Hippocampal formation (tissue), 2 donors: Measurements from ENCODE around the gene MRPL23.

ENCODE experiments used
- DNase-seq, 2 donors: peaks; one replicate each; lab custom pipeline; 2025; lab: John Stamatoyannopoulos, UW

The MRPL23 gene

DNA sequence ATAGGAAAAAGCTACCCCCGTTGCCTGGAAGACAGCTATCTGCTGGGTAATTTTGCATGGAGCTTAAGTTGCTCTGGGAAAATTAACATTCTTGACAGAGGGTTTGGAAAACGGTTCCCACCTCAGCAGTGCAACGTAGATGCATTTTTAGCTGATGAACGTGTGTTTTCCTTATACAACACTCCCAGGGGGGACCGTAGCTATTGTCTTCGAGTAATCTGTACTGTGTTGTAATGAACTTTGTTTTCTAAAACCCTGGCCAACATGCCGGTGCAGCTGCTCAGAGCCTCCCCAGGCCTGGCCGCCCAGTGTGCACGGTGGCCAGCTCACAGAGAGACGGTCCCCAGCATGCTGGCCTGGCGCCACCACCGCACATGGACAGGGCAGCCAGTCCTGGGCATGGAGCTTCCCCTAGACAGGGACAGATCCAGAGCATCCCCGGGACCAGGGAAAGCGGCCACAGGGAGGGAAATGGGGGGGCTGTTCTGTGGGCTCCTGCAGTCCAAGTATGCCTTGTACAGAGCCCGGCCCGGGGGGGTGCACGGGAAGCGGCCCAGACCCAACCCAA lies 25.5 kb upstream of the MRPL23 start:
- DNase-seq: no peak

DNA sequence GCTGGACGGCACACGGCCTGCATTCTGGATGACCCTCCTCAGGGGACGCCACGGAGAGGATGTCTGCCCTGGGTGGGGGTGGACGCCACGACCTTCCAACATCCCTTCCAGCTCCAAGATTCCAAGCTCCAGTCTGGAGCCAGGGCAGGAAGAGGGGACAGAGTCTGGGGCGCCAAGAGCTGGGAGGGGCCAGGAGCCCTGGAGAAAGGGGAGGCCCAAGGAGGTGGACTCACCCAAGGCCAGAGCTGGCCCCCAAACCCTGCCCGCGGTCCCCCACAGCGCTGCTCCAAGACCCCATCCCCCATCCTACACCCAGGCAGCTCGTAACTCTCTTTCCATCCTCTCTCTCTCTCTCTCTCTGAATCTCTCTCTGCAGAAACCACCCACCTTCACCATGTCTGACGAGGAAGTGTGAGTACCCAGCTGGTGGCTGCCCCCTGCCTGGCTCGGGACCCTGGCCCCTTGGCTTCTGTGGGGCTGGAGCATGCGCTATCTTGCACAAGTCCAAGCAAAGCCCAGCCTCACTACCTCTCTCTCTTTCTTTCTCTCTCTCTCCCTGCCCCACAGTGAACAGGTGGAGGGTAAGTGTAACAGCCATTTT lies 24.6 kb upstream of the MRPL23 start:
- no peak for DNase-seq

DNA sequence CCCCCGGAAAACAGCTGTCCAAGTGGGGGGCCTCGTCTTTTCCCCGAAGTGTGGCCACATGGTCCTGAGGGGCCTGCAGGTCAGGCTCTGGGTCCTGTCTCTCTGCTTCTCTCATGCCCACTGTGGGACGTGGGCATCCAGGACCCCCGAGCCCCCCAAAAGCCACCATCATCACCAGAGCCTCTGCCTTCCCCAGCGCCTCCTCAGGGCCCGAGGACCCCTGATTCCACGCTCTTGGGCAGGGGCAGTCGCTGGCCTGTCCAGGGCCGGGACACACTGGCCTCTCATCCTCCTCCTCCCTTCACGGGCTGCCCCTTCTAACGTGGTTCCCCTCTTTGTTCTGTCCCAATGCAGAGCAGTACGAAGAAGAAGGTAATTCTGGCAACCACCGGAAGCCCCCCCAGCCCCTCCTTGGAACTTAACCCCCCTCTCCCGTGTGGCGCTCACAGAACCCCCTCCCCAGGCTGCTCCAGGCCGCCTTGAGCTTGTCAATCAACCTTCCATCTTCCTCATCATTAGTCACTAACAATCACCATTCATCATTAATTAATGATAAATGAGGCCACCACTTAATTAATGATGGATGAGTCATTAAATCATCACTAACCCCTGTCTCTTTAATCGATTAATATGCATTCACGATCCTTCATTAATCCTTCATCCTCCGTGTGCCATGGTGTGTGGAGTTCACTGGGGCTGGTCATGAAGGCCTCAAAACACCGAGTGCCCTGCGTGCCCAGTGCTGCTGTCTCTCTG lies 23.8 kb upstream of the MRPL23 start:
- DNase-seq: no peak

DNA sequence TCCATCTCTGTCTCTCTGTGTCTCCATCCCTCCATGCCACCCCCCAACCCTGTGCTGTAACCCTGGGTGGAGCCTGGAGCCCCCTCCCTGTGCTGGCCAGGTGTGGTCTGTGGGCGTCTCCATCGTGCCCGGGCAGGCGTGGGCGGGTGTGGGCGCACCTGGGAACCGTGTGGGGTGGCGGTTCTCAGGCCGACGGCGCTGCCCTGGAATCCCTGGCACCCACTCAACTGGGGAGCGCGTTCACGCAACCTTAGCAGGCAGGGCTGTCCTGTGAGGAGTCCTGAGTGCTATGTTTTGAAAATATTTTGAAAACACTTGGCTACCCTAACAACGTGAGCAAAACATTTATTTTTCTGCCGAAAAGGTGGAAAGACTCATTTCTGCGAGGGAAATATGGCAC lies 23.0 kb upstream of the MRPL23 start:
- DNase-seq: no peak

DNA sequence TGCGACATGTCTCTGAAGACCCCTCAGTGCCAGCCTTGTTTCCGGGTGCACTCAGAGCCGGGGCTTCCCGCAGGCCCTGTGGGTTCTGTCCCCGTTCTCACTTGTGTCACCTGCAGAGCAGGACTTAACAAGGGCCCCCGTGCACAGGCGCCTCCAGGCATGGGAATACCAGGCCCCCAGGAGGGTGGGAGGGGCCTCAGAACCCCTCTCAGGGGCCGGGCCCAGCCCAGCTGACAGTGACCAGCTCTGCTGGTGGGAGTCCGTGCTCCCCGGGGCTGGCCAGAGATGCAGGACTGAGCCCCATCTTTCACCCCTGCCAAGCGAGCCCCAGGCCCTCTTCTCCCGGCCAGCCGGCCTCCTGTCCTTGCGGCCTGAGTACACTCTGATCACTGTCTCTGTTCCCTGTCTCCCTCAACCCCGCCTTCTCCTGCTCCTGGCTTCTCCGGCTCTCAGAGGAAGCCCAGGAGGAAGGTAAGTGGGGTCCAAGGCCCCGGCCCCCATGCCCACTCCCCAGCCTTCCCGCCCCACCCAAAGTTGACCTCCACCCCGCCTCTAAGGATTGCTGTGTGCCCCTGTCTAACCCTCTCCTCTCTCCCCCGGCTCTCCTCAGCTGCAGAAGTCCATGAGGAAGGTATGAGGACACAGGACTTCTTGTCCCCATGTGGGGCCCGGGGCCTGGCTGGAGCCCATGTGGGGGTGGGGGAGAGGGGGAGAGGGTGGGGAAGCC lies 22.3 kb upstream of the MRPL23 start:
- DNase-seq: no peak

DNA sequence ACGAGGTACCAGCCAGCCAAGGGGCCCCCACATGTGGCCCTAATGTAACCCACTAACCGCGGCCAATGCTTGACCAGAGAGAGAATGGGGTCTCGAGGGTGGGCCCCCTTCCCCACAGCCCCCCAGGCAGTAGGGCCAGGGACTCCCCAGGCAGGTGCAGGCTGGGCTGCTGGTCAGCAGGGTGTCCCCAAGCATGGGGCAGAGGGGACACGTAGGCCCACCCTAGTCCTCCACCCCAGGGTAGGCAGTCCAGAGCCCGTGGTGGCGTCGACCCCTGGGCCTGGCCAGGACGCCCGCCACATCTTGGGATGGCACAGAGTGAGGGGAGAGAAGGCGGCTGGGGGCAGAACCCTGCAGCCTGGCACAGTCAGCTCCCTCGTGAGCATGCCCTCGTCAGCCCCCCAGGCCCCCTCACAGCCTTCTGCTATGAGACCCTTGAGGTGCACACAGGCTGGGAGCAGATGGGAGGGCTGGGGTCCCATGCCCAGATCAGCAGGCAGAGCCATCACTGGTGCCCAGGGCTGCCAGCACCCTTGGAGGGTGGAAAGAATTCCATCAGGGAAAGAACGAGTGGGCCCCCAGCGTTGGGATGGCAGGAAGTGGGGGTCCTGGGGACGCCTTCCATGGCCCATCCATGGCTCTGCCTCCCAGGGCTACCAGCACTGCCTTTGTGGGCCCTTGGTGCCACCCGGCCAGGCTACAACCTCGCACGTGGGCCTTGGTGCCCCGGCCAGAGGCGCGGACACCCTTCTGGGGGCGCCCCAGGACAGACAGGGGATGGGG lies 21.6 kb upstream of the MRPL23 start:
- no peak for DNase-seq

DNA sequence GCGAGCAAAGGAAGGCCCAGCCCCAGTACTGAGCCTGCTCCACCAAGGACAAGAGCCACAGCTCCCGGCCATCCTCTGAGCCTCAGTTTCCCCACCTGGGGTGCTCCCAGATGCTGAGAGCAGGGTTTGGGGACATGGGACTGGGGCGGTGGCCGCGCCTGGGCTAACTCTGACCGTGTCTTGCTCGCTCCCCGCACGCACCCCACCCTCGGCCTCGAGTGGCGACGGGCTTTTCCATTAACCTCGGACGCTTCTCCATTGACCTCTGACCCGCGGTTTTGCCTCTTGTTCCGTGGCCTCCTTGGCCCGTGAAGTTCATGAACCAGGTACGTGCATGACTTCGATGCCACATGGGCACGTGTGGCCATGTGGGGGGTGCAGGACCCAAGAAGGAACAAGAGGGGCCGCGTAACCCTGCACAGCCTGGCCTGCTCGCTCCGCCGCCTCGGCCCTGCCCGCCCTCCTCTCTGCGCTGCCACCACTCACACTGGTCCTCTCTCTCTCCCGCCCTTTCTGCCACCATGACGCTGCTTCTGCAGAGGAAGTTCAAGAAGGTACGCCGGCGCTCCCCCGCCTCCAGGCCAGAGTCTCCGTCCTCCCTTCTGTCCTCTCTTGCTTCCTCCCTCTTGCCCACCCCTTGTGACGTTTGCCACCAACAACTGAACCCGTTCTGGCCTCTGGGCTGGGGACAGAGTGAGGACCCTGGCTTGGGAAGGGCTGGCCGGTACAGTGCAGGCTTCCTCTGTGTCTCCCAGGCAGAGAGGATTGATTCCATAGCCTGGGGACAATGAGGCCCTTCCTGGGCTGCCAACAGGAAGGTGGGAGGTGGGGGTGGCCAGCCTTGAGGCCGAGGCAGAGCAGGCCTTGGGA lies 20.7 kb upstream of the MRPL23 start:
- no peak for DNase-seq

DNA sequence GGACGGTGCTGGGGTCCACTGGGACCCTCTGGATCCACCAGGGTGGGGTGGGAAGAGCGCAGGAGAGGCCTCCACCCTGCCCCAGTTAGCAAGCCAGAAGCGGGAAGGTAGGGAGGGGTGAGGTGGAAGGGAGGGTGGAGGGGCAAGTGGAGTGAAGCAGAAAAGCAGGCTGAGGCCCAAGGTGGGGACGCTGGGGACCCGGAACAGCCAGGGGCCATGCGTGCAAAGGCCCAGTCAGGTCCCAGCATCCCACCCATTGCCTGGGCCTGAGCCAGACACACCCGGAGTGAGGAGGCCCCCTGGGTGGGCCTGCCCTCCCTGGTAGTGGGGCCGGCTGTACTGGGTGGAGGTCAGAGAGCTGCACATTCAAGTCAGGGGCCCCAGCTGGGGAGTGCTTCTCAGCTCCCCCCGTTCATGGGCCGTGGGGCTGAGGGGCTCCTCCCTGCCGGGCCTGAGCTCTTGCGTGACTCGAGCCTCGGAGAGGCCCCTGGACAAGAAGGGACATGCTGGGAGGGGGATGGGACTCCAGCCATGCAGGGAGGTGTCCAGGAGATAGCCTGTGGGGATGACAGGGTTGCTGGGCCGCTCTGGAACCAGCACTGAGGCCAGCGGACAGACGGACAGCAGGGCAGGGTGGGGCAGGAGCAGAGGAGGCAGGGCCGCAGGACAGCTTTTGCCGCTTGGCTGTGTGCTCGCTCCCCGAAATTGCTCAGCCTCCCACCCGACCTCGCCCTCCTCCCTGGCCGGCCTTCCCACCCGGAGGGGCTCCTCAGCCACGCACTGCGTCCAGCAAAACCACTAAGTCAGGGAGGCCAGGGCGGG lies 19.9 kb upstream of the MRPL23 start:
- no peak for DNase-seq

DNA sequence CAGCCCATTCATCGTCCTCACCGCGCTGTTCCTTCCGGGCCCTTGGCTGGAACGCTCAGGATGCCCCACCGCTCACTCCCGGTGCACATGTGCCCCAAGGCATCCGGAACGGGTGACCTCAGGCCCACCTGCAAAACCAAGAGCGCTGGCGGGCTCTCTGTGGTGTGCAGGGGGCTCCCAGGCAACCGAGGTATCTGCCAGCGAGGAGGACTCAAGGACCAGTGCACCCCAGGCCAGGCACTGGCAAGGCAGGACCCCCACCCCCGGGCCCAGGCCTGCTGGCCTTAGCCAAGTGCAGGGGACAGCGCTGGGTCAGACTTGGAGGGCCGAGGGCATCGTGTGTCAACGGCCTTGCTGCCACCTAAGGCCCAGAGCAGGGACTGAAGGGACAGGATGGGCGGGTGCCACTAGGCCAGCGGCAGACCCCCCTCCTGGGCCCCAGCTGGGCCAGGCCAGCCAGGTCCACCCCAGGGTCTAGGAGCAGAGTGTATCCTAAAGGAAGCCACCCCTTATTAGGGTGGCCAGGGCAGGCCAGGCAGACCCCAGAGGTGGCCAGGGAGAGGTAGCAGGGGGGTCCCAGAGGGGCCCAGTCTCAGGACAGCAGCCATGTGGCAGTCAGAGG lies 19.2 kb upstream of the MRPL23 start:
- DNase-seq: no peak

DNA sequence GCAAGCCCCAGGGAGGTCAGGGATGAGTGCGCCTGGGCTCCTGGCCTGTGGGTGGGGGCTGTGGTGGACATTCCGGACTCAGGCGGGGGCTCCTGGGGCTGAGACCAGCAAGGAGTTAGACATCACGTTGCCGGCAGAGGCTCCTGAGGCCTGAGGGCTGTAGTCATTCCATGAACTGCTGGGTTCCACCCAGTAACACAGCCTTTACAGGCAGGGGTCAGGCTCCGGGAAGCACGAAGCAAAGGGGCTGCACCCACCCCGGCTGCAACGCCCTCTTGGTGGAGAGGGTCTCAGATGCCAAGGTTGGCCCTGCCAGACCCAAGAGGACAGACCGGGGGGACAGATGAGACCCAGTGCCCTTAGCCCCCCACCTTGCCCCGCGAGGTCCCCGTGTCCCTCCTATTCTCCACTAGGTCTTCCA lies 18.7 kb upstream of the MRPL23 start:
- no peak for DNase-seq

DNA sequence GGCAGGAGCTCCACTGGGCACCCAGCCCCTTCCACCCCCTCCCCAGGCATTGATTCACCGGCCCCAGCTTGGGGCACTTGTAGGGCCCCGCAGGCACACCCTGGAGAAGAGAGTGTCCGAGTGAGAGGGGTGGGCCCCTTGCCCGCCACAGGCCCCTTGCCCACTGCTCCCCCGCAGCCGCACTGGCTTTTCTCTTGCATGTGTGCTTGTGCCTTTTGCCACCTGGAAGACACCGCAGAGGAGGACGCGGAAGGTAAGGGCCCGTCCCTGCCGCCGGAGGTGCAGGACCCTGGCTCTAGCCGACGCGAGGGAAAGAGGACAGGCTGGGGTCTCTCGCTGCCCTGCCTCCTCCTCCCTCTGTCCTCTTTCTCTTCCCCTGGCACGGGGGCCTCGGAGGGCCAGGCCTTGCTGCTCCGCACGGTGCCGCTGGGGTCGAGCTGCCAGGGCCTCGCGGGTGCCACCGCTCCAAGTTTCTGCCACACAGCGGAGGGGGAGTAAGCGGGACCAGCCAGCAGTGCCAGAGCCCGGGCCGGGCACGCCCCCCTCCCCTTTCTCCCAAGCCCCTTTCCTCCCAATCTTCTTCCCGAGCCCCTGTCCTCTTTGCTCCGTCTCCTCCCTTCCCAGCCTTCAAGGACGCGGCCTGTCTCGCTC lies 18.1 kb upstream of the MRPL23 start:
- DNase-seq: no peak

DNA sequence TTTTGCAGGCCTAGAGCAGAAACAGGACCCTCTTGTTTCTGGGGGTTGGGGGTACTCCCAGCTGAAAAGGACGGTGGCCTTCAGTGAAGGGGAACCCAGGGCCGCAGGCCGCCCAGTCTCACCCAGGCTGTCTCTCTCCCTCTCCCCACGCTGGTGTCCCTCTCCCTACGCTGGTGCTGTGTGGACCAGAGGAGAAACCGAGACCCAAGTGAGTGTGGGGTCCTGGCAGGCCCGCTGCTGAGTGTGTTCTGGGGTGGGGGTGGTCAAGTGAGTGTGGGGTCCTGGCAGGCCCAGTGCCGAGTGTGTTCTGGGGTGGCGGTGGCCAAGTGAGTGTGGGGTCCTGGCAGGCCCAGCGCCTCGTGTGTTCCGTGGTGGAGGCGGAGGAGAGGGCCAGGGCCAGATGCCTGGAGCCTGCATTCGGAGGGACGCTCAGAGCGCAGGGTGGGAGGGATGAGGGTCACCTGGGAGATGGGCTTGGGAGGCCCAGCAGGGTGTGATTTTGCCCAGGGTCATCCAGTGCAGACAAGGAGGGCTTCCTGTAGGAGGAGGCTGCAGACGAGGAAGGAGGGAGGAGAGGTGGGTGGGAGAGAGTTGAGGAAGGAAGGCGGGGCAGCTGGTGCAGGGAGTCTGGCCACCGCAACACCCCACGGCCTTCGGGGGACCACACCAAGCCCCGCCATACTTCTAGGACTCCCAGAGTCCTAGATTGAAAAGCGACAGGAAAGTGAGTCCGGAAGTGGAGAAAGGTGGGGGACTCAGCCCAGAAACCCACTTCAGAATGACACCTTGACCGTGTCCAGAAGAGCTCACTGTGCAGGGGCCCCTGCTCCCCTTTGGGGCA lies 17.3 kb upstream of the MRPL23 start:
- no peak for DNase-seq

DNA sequence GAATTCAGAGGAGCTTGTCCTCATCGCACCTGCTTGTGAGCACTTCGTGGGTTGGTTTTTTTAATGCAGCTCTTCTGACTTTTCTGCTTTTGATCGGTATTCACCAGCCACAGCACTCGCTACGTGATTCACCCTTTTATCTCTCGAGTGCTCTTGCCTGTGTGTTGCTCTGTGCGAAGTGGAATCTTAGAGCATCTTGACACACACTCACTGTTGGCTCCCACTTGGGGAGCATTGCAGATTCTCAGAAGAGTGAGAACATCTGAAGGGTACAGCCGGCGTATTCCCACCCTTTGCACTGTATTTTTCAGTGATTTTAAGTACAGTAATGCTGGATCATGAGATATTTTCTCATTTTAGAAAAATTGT lies 16.7 kb upstream of the MRPL23 start:
- DNase-seq: no peak

DNA sequence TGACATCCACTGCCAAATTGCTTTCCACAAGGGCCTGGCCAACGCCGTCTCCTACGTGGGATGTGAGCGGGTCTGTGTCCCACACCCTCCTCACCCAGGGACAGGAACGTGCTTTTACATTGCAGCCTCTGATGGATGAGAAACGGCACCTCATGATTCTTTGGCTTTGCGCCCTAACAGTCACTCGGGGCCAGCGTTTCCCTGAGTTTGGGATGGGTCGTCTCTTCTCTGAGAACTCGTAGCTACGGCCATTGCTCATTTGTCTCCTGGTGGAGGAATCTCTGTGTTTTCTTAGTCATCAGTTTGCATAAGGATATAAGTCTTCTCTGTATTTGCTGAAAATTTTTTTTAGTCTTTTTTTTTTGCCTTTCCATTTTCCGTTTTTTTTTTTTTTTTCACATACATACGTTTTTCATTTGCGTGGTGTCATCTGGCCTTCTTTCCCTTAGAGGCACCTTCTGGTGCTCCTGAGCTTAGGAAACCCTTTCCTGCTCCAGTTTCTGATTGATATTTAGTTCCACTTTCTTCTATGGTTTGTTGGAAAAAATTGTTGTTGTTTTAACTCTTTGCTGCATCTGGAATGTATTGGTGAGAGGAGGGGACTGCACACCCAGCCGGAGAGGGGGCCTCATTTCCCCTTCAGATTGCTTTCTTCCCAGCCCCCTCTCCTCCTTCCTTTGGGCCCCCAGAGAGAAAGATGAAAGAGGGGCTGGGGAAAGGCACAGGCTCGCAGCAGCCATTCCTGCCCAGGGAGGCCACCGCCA lies 15.6 kb upstream of the MRPL23 start:
- DNase-seq: no peak

DNA sequence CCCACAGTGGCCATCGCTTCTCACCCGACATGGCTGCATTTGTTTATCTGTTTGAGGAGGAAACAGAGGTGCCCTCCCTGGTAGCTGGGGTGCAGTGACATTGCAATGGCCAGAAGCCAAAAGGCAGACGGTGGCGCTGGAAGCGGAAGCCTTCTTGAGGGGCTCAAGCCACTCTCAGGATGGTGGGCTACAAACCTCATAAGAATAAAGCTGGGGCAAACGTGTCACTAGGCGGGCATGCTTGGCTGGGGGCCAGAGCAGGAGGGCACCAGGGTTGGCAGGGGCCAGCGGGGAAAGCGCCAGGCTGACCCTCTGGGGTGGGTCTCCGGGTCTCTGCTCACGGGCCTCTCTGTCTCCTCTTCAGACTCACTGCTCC lies 15.0 kb upstream of the MRPL23 start:
- DNase-seq: no peak

DNA sequence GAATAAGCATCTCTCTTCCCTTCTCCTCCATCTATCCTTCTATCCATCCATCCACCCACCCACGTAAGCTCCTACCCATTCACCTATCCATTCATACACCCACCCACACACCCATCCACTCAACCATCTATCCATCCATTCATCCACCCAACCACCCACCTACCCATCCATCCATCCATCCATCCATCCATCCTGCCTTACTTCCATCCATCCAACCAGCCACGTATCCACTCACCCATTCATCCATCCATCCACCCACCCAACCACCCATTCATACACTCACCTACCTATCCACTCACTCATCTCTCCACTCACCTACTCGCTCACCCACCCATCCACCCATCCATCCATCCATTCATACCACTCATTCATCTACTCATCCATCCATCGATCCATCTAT lies 14.5 kb upstream of the MRPL23 start:
- DNase-seq: no peak
